GM12891 (cell line): ENCODE measurements around the gene TOP2B.

Experiments
- POLR2A ChIP-seq: IDR thresholded peaks from 2 replicates; pipeline ENCODE4 v1.6.1; 2011; ENCODE audit warnings: low read depth, low read length, control low read depth
- POLR2AphosphoS5 ChIP-seq: IDR thresholded peaks from 2 replicates; pipeline ENCODE4 v1.6.1; 2011; ENCODE audit warnings: low read depth, low read length, control low read depth
- POU2F2 ChIP-seq: IDR thresholded peaks from 2 replicates; pipeline ENCODE4 v1.6.1; 2011; ENCODE audit warnings: low read depth, mild to moderate bottlenecking, control low read depth, low read length, moderate library complexity
- SPI1 ChIP-seq: IDR thresholded peaks from 2 replicates; pipeline ENCODE4 v1.6.1; 2011; ENCODE audit warnings: low read depth, low read length, control low read depth
- TAF1 ChIP-seq: IDR thresholded peaks from 2 replicates; pipeline ENCODE4 v1.6.1; 2011; ENCODE audit warnings: low read depth, low read length, control low read depth

DNA sequence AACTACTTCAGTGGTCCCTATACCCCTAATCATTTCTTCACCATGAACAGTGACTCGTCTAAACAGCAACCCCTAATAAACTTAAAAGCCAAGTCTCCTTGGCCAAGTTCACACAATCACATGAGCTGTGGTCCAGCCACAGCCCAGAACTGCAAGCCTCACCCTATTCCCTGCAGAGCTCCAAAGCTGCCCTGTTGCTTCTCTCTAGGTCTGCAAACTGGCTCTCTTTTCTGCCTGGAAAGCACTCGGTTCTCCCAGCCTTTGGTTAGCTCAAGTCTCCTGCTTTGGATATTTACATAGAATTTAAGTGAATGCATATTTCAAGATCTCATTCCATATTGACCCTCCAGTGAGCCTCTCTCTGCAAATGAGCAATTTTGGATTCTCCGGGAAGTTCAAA, 107.0 kb downstream of the TOP2B start:
- no peak for TF ChIP-seq POLR2A
- TF ChIP-seq TAF1: no peak
- TF ChIP-seq POLR2AphosphoS5: no peak
- no peak for TF ChIP-seq POU2F2
- TF ChIP-seq SPI1: no peak
